Measurements from ENCODE around the gene CDHR3. TPM values are rescaled to one million over a fixed set of nuclear protein-coding genes. Genes with fewer than 3 reads are reported as not detected.

Gene CDHR3
- polyA plus RNA-seq, 1 donor from 2014 or later = 2.9 TPM

- Histone ChIP-seq H3K79me2 (replicated peaks; ENCODE audit: insufficient read depth, low read length) (no peaks in the 10 kb centered on the region), H3K9me2 (ENCODE audit: insufficient read depth, low read length) (no peaks in the 10 kb centered on the region), H4K20me1 (ENCODE audit: insufficient read depth) (no peaks in the 10 kb centered on the region), H3K4me2 (ENCODE audit: low read length) (no peak overlapping the region), H3F3A (ENCODE audit: insufficient read depth, low read length, poor library complexity, severe bottlenecking) (no peaks in the 10 kb centered on the region), H3K27me3 (ENCODE audit: insufficient read depth, low read depth, low read length) (no peaks in the 10 kb centered on the region), H3K4me3 (ENCODE audit: low read length) (no peak overlapping the region), H3K27ac (ENCODE audit: low read length) (no peak overlapping the region), H2AFZ (ENCODE audit: low read depth, low read length) (no peak overlapping the region), H3K36me3 (ENCODE audit: insufficient read depth, low read length) (no peaks in the 10 kb centered on the region), H3K9ac (ENCODE audit: low read length) (no peak overlapping the region), H3K9me3 (ENCODE audit: low read length) (no peaks in the 10 kb centered on the region)
- TF ChIP-seq CTCF (IDR thresholded peaks at IDR 0.05; ENCODE audit: poor library complexity, severe bottlenecking) = no peak
Observed at GRCh38 chr7:105943486-105943885, 19.6 kb upstream of the CDHR3 start.

GRCh38 chr7:105945848-105946247, 17.2 kb upstream of the CDHR3 start:
- H3K27me3 ChIP-seq (ENCODE audit: insufficient read depth, low read depth, low read length) = no peaks in the 10 kb centered on the region
- no peak overlapping the region for H3K27ac ChIP-seq (ENCODE audit: low read length)
- H2AFZ ChIP-seq (ENCODE audit: low read depth, low read length) = no peak overlapping the region
- no peak overlapping the region for H3K4me3 ChIP-seq (ENCODE audit: low read length)
- H3F3A ChIP-seq (ENCODE audit: insufficient read depth, low read length, poor library complexity, severe bottlenecking) = no peaks in the 10 kb centered on the region
- no peaks in the 10 kb centered on the region for H3K36me3 ChIP-seq (ENCODE audit: insufficient read depth, low read length)
- no peaks in the 10 kb centered on the region for H3K9me2 ChIP-seq (ENCODE audit: insufficient read depth, low read length)
- no peak overlapping the region for H3K4me2 ChIP-seq (ENCODE audit: low read length)
- H4K20me1 ChIP-seq (ENCODE audit: insufficient read depth) = no peaks in the 10 kb centered on the region
- no peaks in the 10 kb centered on the region for H3K79me2 ChIP-seq (replicated peaks; ENCODE audit: insufficient read depth, low read length)
- H3K9ac ChIP-seq (ENCODE audit: low read length) = no peak overlapping the region
- no peaks in the 10 kb centered on the region for H3K9me3 ChIP-seq (ENCODE audit: low read length)
- TF ChIP-seq SMC3 (conservative IDR thresholded peaks at IDR 0.05; ENCODE audit: poor library complexity) (no peak), EZH2 (IDR thresholded peaks at IDR 0.05; ENCODE audit: borderline replicate concordance, insufficient read depth, low read length, poor library complexity, severe bottlenecking) (no peak), RAD21 (conservative IDR thresholded peaks at IDR 0.05) (no peak), EP300 (conservative IDR thresholded peaks at IDR 0.05; ENCODE audit: poor library complexity, severe bottlenecking) (no peak), CTCF (IDR thresholded peaks at IDR 0.05; ENCODE audit: poor library complexity, severe bottlenecking) (no peak), POLR2AphosphoS5 (IDR thresholded peaks at IDR 0.05) (no peak)

- H3K9me3 ChIP-seq (ENCODE audit: low read length) = no peaks in the 10 kb centered on the region
- no peak overlapping the region for H3K9ac ChIP-seq (ENCODE audit: low read length)
- no peaks in the 10 kb centered on the region for H3K27me3 ChIP-seq (ENCODE audit: insufficient read depth, low read depth, low read length)
- H3K27ac ChIP-seq (ENCODE audit: low read length) = no peak overlapping the region
- H4K20me1 ChIP-seq (ENCODE audit: insufficient read depth) = no peaks in the 10 kb centered on the region
- H3K4me3 ChIP-seq (ENCODE audit: low read length) = no peak overlapping the region
- H3K9me2 ChIP-seq (ENCODE audit: insufficient read depth, low read length) = no peaks in the 10 kb centered on the region
- H3K36me3 ChIP-seq (ENCODE audit: insufficient read depth, low read length) = no peaks in the 10 kb centered on the region
- no peak overlapping the region for H3K4me2 ChIP-seq (ENCODE audit: low read length)
- H2AFZ ChIP-seq (ENCODE audit: low read depth, low read length) = no peak overlapping the region
- TF ChIP-seq MXI1 (conservative IDR thresholded peaks at IDR 0.05; ENCODE audit: poor library complexity, severe bottlenecking) = no peak
- TF ChIP-seq TAF1 (IDR thresholded peaks at IDR 0.05; ENCODE audit: low read depth) = no peak
- no peak for TF ChIP-seq POLR2AphosphoS5 (IDR thresholded peaks at IDR 0.05)
- TF ChIP-seq CTCF (IDR thresholded peaks at IDR 0.05; ENCODE audit: poor library complexity, severe bottlenecking) = no peak
- no peaks in the 10 kb centered on the region for H3K79me2 ChIP-seq (replicated peaks; ENCODE audit: insufficient read depth, low read length)
- H3F3A ChIP-seq (ENCODE audit: insufficient read depth, low read length, poor library complexity, severe bottlenecking) = no peaks in the 10 kb centered on the region
Observed at GRCh38 chr7:105951597-105951996, 11.5 kb upstream of the CDHR3 start.
